H9 (cell line): ENCODE data around the gene TM2D1. TPM values are rescaled to one million over a fixed set of nuclear protein-coding genes. Genes with fewer than 3 reads are reported as not detected.

Source experiments
- DNase-seq: peaks from one replicate; pipeline ENCODE4 v3.0.0-alpha.2; 2017
- H2AFZ ChIP-seq: one replicate; pipeline ENCODE4 v1.6.1; 2013; ENCODE audit warnings: mild to moderate bottlenecking, low read length, control low read depth, moderate library complexity
- H2AK5ac ChIP-seq: 2 replicates; pipeline ENCODE4 v1.6.1; 2013; ENCODE audit warnings: low read length, control low read depth, mixed read lengths; ENCODE audit not compliant: insufficient read length
- H2BK120ac ChIP-seq: one replicate; pipeline ENCODE4 v1.6.1; 2013; ENCODE audit warnings: low read depth, mild to moderate bottlenecking, low read length, control low read depth, inconsistent platforms; ENCODE audit not compliant: poor library complexity, severe bottlenecking
- H2BK12ac ChIP-seq: 2 replicates; pipeline ENCODE4 v1.6.1; 2013; ENCODE audit warnings: low read length, control low read depth, mixed read lengths, low read depth; ENCODE audit not compliant: insufficient read length
- H2BK15ac ChIP-seq: 2 replicates; pipeline ENCODE4 v1.6.1; 2013; ENCODE audit warnings: low read depth, low read length, control low read depth
- H2BK20ac ChIP-seq: one replicate; pipeline ENCODE4 v1.6.1; 2013; ENCODE audit warnings: low read depth, mild to moderate bottlenecking, low read length, control low read depth, inconsistent platforms; ENCODE audit not compliant: poor library complexity, severe bottlenecking
- H2BK5ac ChIP-seq: 2 replicates; pipeline ENCODE4 v1.6.1; 2013; ENCODE audit warnings: low read length, control low read depth, mixed read lengths; ENCODE audit not compliant: insufficient read length
- H3K14ac ChIP-seq: 2 replicates; pipeline ENCODE4 v1.6.1; 2013; ENCODE audit warnings: low read length, control low read depth; ENCODE audit not compliant: insufficient read depth
- H3K18ac ChIP-seq: 2 replicates; pipeline ENCODE4 v1.6.1; 2013; ENCODE audit warnings: low read depth, mild to moderate bottlenecking, mixed read lengths, low read length, control low read depth; ENCODE audit not compliant: insufficient read length
- H3K23ac ChIP-seq: 2 replicates; pipeline ENCODE4 v1.6.1; 2013; ENCODE audit warnings: low read length, control low read depth, mixed read lengths, low read depth; ENCODE audit not compliant: insufficient read length
- H3K23me2 ChIP-seq: 2 replicates; pipeline ENCODE4 v1.6.1; 2013; ENCODE audit warnings: low read depth, mild to moderate bottlenecking, mixed read lengths, low read length, control low read depth; ENCODE audit not compliant: insufficient read length, poor library complexity, severe bottlenecking
- H3K27ac ChIP-seq: 2 replicates; pipeline ENCODE4 v1.5.1; 2013; ENCODE audit warnings: low read length, control low read depth, mixed read lengths, low read depth; ENCODE audit not compliant: insufficient read length
- H3K27me3 ChIP-seq: 2 replicates; pipeline ENCODE4 v1.6.1; 2013; ENCODE audit warnings: low read length, control low read depth, inconsistent platforms; ENCODE audit not compliant: insufficient read depth
- H3K4ac ChIP-seq: 2 replicates; pipeline ENCODE4 v1.6.1; 2013; ENCODE audit warnings: low read depth, mild to moderate bottlenecking, control low read depth, inconsistent platforms, low read length, moderate library complexity
- H3K4me1 ChIP-seq: 2 replicates; pipeline ENCODE4 v1.6.1; 2013; ENCODE audit warnings: low read length, control low read depth, inconsistent platforms; ENCODE audit not compliant: insufficient read depth
- H3K4me2 ChIP-seq: 2 replicates; pipeline ENCODE4 v1.6.1; 2013; ENCODE audit warnings: low read length, control low read depth, mixed read lengths; ENCODE audit not compliant: insufficient read length, insufficient read depth
- H3K56ac ChIP-seq: 2 replicates; pipeline ENCODE4 v1.6.1; 2013; ENCODE audit warnings: low read depth, mild to moderate bottlenecking, mixed read lengths, low read length, control low read depth; ENCODE audit not compliant: insufficient read length
- H3K79me1 ChIP-seq: 2 replicates; pipeline ENCODE4 v1.6.1; 2013; ENCODE audit warnings: low read depth, mild to moderate bottlenecking, moderate library complexity, low read length, control low read depth, inconsistent platforms; ENCODE audit not compliant: insufficient read depth, poor library complexity, severe bottlenecking
- H3K79me2 ChIP-seq: 2 replicates; pipeline ENCODE4 v1.6.1; 2013; ENCODE audit warnings: low read length, control low read depth, inconsistent platforms; ENCODE audit not compliant: insufficient read depth
- H3K9ac ChIP-seq: 2 replicates; pipeline ENCODE4 v1.6.1; 2013; ENCODE audit warnings: low read length, control low read depth, mixed read lengths; ENCODE audit not compliant: insufficient read length; ENCODE audit errors: extremely low read depth
- H3K9me3 ChIP-seq: one replicate; pipeline ENCODE4 v1.6.1; 2013; ENCODE audit warnings: low read depth, low read length, inconsistent platforms; ENCODE audit not compliant: control insufficient read depth
- H3T11ph ChIP-seq: one replicate; pipeline ENCODE4 v1.6.1; 2013; ENCODE audit warnings: mild to moderate bottlenecking, low read length, control low read depth, inconsistent platforms
- H4K20me1 ChIP-seq: one replicate; pipeline ENCODE4 v1.6.1; 2013; ENCODE audit not compliant: control insufficient read depth, insufficient read length, insufficient read depth
- H4K5ac ChIP-seq: 2 replicates; pipeline ENCODE4 v1.6.1; 2013; ENCODE audit warnings: low read depth, mild to moderate bottlenecking, mixed read lengths, low read length, control low read depth; ENCODE audit not compliant: insufficient read length
- H4K8ac ChIP-seq: replicated peaks from 2 replicates; pipeline ENCODE4 v1.6.1; 2013; ENCODE audit warnings: low read length, control low read depth, mixed read lengths, low read depth; ENCODE audit not compliant: insufficient read length
- H4K91ac ChIP-seq: 2 replicates; pipeline ENCODE4 v1.6.1; 2013; ENCODE audit warnings: low read depth, mild to moderate bottlenecking, moderate library complexity, mixed read lengths, low read length, control low read depth; ENCODE audit not compliant: insufficient read length
- H3K27ac Mint-ChIP-seq, 3 experiments: 2 replicates in 2 of 3; 3 replicates in 1 of 3; pipeline ENCODE4 v1.8.0; 2020 to 2021; ENCODE audit warnings: mixed read lengths in 3 of 3, mild to moderate bottlenecking in 1 of 3, moderate library complexity in 1 of 3
- H3K27me3 Mint-ChIP-seq: 2 replicates; pipeline ENCODE4 v1.8.0; 2021; ENCODE audit warnings: low read depth, mild to moderate bottlenecking, moderate library complexity, mixed read lengths
- H3K36me3 Mint-ChIP-seq, 3 experiments: 2 replicates in 2 of 3; 3 replicates in 1 of 3; pipeline ENCODE4 v1.8.0; 2020 to 2021; ENCODE audit warnings: low read depth in 3 of 3, mixed read lengths in 3 of 3; ENCODE audit not compliant: insufficient read depth in 1 of 3
- H3K4me1 Mint-ChIP-seq, 2 experiments: 2 replicates each; pipeline ENCODE4 v1.8.0; 2020; ENCODE audit warnings: mixed read lengths in 2 of 2
- H3K4me3 Mint-ChIP-seq, 2 experiments: 2 replicates in 1 of 2; 3 replicates in 1 of 2; pipeline ENCODE4 v1.8.0; 2020 to 2021; ENCODE audit warnings: mild to moderate bottlenecking in 2 of 2, mixed read lengths in 2 of 2, moderate library complexity in 1 of 2
- H3K9me3 Mint-ChIP-seq, 2 experiments: 2 replicates in 1 of 2; 3 replicates in 1 of 2; pipeline ENCODE4 v1.8.0; 2020; ENCODE audit warnings: mild to moderate bottlenecking in 2 of 2, mixed read lengths in 2 of 2, moderate library complexity in 1 of 2
- WGBS: extraction: QIAGEN DNeasy Blood & Tissue Kit; methylation state at CpG from one replicate; pipeline ENCODE4 v1.1.7; 2013; ENCODE audit warnings: missing lambda C conversion rate, low lambda C conversion rate, mixed read lengths; ENCODE audit not compliant: insufficient read length; ENCODE audit errors: extremely low coverage; 5-methylcytosine and 5-hydroxymethylcytosine counted together
- total RNA-seq: library from RNA; stranded (reverse); gene quantifications from 2 replicates; pipeline ENCODE4 v1.2.1, GENCODE V29; 2021
- TF ChIP-seq, protein P1 (sequence below): fragments of 200-600 bp; sonication (generic); conservative IDR thresholded peaks from 3 replicates; pipeline ENCODE4 v1.8.0; 2021; ENCODE audit warnings: antibody characterized with exemption, mild to moderate bottlenecking

The TM2D1 gene
- total RNA-seq, 1 experiment from 2014 or later, result 20.3 TPM

DNA sequence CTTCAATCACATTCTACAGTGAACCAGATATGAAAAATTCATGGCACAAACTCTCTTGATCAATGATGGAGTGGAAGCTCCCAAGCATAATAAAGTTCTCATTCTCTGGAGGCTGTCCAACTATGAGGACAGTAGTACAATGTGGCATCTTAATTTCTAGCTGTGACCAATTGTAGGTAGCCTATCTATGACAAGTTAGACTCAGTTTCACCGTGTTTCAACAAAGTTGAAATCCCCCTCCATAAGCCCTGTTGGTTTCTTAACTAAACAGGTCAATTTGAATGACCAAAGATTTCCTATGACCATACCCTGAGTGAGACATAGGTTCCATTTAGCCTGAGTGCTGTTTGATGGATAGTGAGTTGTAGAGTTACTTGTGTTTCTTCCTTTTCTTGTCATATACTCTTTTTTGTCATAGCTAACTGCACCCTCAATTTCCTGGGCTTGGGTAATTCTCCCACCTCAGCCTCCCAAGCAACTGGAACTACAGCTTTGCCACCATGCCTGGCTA, 29.1 kb upstream of the TM2D1 start:
- H3K4me3 Mint-ChIP-seq, result no peak overlapping the region
- Histone ChIP-seq H3K23ac (no peak overlapping the region), H3K27ac (no peak overlapping the region), H2BK20ac (no peak overlapping the region), H3K4me2 (no peak overlapping the region), H2AFZ (no peak overlapping the region), H4K20me1 (no peaks in the 10 kb centered on the region), H4K8ac (no peak overlapping the region), H3K27me3 (no peaks in the 10 kb centered on the region), H3K23me2 (no peaks in the 10 kb centered on the region), H3K9ac (no peak overlapping the region), H3K79me1 (peaks cover 13% of the 10 kb centered on the region), H4K91ac (no peak overlapping the region), H3T11ph (no peak overlapping the region), H3K18ac (no peak overlapping the region), H3K4ac (no peak overlapping the region), H2BK120ac (no peak overlapping the region), H3K79me2 (peaks cover 19% of the 10 kb centered on the region; the same call in 1 of the 2 replicates), H2BK12ac (no peak overlapping the region), H3K9me3 (no peaks in the 10 kb centered on the region), H2BK5ac (no peak overlapping the region), H3K4me1 (no peaks in the 10 kb centered on the region; the same call in 1 of the 2 replicates), H4K5ac (no peak overlapping the region), H2BK15ac (no peak overlapping the region), H3K56ac (no peak overlapping the region), H2AK5ac (no peak overlapping the region), H3K14ac (no peak overlapping the region)
- H3K27ac Mint-ChIP-seq, result peak overlapping the region in 2 of 3 experiments; percentile 20 to 29; a peak in 2 of 7 replicates
- peaks cover 18 to 21% of the 10 kb centered on the region in 2 experiments for H3K4me1 Mint-ChIP-seq
- WGBS, result no CpG with 5 or more reads among the region's 1 CpG
- DNase-seq, result no peak
- no peaks in the 10 kb centered on the region for H3K9me3 Mint-ChIP-seq
- TF ChIP-seq, protein P1, sequence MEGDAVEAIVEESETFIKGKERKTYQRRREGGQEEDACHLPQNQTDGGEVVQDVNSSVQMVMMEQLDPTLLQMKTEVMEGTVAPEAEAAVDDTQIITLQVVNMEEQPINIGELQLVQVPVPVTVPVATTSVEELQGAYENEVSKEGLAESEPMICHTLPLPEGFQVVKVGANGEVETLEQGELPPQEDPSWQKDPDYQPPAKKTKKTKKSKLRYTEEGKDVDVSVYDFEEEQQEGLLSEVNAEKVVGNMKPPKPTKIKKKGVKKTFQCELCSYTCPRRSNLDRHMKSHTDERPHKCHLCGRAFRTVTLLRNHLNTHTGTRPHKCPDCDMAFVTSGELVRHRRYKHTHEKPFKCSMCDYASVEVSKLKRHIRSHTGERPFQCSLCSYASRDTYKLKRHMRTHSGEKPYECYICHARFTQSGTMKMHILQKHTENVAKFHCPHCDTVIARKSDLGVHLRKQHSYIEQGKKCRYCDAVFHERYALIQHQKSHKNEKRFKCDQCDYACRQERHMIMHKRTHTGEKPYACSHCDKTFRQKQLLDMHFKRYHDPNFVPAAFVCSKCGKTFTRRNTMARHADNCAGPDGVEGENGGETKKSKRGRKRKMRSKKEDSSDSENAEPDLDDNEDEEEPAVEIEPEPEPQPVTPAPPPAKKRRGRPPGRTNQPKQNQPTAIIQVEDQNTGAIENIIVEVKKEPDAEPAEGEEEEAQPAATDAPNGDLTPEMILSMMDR, result no peak
- H3K36me3 Mint-ChIP-seq, result 0 out of 7 replicates have a peak, but pooled peaks cover 0 to 3% (median 0%) of the 10 kb centered on the region in 3 experiments
- no peaks in the 10 kb centered on the region for H3K27me3 Mint-ChIP-seq
